Activated CD4-positive, alpha-beta T cell treated with anti-CD3 and anti-CD28 coated beads for 4 hours (primary cell): ENCODE data around the gene HIVEP3.

Experiments used
- DNase-seq, 2 donors: peaks; one replicate each; pipeline ENCODE4 v3.0.0-alpha.2; 2020

HIVEP3 gene

GRCh38 chr1:41779360-41779759 is 139.4 kb downstream of the HIVEP3 start:
- DNase-seq: no peak

DNA sequence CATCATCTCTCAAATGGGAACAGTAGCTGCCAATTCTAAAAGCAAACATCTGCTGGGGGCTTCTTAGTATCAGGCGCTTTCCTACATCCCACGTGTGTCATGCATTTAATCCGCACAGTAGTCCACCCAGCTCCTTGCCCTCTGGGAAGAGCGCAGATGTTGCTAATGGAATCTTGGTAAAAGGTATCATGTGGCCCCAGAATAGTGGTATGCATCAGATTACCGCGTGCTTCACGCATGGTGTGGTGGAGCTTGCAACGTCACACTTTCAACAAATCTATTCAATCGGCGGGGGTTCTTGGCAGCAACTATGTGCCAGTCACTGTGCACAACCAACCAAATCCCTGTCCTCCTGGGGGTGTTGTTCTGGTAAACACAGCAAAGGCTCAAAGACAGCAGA is 141.0 kb downstream of the HIVEP3 start:
- no peak for DNase-seq

DNA sequence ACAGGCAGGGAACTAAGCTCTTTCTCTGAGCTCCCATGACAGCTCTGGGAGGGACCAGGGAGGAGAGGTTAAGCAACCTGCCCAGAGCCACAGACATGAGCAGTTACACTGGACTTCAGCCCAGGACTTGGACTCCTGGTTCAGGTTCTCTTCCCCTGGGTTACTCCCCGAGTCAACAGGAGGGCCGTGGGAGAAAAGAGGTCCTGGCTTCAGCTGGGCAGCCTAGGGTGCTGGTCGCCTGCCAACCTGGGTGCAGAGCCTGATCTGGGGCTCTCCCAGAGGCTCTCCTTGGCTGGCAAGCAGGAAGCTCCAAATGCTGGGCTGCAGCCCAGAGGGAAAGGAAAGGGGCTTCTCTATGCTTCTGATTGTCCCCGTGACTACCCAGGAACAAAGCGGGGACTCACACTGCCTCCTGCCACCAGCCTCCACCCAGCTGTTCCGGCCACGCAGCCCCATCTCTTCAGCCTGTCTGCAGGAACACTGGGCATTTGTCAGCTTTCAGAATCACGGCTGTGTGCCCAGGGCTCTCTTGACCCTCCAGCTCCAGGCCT is 141.8 kb downstream of the HIVEP3 start:
- DNase-seq: no peak

GRCh38 chr1:41775956-41776585 is 142.7 kb downstream of the HIVEP3 start:
- DNase-seq: no peak

DNA sequence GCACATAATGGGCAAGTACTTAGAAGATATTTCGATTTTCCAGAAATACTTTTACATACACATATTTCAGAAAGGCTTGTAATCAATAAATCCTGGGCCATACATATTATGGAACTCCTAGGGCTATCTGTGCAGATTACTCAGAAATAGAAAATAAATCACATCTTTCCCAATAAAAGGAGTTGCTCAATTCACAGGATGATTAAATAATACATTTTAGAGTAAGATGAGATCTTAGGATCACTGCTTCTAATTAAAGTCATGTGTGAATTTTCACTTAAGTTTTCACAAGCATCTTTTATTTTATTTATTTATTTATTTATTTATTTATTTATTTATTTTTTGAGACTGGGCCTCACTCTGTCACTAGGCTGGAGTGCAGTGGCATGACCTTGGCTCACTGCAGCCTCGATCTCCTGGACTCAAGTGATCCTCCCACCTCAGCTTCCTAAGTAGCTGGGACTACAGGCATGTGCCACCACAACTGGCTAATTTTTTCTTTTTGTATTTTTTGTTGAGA is 144.2 kb downstream of the HIVEP3 start:
- no peak for DNase-seq

DNA sequence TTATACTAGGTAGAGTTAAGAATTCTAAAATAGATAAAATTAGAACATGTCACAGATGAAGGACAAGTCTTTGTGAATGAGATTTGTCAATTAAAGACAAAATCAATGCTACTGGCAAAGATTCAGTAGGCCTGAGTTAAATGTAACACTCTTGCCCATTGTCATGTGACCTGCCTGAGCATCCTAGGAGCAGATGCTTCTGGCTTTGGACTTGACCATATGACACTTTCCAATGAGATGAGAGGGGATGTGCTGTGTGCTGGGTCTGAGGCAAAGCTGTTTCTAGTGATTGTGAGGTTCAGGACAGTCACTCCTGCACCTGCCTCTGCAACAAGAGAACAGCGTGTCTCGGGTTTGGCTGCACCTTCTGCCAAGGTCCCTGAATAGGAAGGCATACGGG is 144.9 kb downstream of the HIVEP3 start:
- no peak for DNase-seq

GRCh38 chr1:41773144-41773591 is 145.6 kb downstream of the HIVEP3 start:
- no peak for DNase-seq

- DNase-seq: no peak
Observed at GRCh38 chr1:41769068-41769467, 149.7 kb downstream of the HIVEP3 start.

DNA sequence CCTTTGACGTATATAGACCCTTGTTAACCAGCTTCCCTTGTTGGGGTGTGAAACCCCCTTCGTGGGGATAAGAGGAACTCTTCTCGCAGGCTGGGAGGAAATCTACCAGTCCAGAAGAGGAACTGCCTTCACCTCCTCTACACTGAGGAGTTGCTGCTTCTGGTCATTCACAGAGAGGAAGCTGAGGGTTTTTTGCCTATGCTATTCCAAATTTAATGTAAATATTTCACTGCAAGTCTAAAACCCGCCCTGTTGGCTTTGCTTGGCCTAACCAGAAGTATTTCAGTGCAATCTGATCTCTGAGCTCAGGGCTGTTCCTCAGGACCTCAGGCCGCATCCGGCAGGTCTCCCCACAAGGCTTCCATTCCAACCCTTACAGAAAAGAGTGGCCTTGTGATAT is 150.1 kb downstream of the HIVEP3 start:
- DNase-seq: no peak

DNA sequence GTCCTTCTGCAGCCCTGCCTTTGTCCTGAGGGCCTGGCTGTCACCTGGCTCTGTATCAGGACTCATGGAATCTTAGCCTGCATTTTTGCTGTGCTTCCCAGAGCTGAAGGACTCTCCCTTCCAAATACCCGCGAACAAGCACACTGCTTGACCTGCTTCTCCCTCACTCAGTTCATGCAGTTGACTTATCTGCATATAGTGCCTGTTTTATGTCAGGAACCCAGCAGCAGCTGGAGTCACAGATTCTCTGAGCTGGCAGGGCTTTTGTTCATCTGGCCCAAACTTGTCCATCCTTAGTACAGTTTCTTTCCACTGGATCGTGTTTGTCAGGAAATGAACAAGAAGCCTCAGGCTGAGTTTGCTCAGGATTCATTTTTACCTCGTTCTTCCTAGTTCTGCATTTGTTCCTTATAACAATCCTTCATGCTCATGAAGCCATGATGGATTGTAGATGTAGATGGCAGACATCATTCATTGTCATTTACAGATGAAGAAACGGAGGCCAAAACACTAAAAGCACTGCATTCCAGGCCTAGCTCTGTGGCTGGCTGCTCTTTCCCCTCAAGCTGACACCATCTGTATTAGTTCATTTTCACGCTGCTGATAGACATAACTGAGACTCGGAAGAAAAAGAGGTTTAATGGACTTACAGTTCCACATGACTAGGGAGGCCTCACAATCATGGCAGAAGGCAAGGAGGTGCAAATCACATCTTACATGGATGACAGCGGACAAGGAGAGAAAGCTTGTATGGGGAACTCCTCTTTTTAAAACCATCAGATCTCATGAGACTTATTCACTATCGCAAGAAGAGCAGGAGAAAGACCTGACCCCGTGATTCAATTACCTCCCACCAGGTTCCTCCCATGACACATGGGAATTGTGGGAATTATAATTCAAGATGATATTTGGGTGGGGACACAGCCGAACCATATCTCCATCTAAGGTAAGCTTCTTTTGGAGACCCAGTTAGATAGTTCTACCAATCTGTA is 150.9 kb downstream of the HIVEP3 start:
- no peak for DNase-seq

DNA sequence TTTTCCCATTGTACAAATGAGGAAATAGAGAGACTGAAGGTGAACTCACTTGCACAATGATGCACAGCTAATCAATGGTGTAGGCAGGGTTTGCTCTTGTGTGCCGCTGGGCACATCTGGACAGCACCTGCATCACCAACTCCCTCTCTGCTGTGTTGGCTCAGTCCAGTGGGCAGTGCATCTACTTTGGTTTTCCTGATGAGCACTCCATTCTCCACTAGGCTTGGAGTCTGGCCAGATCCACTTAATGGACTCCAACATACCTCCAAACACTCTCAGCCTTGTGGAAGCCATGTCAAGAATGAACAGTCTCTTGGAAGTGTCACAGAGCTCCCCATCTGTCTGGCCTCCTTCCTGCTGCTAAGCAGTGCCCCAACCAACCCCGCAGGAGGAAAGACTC is 152.2 kb downstream of the HIVEP3 start:
- no peak for DNase-seq

GRCh38 chr1:41766041-41766440 is 152.7 kb downstream of the HIVEP3 start:
- no peak for DNase-seq

GRCh38 chr1:41765152-41765551 is 153.6 kb downstream of the HIVEP3 start:
- DNase-seq: no peak

GRCh38 chr1:41764656-41765055 is 154.1 kb downstream of the HIVEP3 start:
- DNase-seq: no peak

GRCh38 chr1:41762777-41763176 is 155.9 kb downstream of the HIVEP3 start:
- no peak for DNase-seq

DNA sequence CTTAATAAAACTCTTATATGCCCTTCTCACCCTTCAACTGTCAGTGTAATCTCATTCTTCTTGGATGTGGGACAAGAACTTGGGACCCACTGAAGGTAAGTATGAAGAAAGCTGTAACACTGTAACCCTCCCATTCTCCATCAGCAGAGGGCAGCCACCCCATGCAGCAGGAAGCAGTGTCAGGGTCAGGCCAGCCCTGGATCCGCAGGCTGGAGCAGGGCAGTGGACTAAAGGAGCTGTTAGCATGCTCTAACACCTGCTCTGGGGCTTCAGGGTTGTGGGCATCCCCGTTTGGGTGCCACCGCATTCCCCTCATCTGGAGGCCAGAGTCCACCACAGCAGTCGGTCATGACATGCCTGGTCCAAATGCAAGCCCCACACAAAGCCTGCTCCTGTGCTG is 156.5 kb downstream of the HIVEP3 start:
- no peak for DNase-seq

DNA sequence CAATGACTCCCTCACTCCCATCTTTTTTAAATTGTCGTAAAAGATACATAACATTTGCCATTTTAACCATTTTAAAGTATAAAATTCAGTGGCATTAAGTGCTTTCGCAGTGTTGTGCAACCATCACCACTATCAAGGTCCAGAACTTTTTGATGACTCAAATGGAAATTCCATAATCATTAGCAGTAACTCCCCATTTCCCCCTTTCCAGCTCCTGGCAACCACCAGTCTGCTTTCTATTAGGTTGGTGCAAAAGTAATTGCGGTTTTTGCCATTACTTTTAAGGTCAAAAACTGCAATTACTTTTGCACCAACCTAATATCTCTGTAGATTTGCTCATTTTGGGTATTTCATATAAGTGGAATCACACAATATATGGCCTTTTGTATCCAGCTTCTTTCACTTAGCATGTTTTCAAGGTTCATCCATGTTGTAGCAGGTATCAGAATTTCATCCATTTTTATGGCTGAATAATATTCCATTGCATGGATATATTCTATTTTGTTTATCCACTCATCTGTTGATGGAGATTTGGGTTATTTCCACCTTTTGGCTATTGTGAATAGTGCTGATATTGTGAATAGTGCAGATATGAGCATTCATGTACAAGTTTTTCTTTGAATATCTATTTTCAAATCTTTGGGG is 159.7 kb downstream of the HIVEP3 start:
- no peak for DNase-seq

GRCh38 chr1:41758500-41758899 is 160.2 kb downstream of the HIVEP3 start:
- no peak for DNase-seq

DNA sequence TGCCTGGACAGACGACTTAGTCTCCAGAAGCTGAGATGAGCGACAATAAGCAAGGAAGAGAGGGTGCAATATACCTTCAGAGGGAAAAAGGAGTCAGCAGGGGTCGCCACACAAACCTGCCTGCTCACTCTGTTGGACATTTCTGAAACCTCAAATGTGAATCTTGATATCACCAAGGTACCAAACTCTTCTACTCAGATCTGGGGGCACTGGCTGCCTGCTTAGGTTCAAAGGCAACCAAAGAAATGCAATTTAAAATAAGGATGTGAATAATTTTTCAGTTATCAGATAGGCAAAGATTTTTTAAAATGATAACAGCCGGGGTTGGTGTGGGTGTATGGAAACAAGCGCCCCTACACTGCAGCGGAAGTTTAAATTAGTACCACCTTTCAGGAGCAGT is 164.2 kb downstream of the HIVEP3 start:
- DNase-seq: peak; percentile 32 to 54

DNA sequence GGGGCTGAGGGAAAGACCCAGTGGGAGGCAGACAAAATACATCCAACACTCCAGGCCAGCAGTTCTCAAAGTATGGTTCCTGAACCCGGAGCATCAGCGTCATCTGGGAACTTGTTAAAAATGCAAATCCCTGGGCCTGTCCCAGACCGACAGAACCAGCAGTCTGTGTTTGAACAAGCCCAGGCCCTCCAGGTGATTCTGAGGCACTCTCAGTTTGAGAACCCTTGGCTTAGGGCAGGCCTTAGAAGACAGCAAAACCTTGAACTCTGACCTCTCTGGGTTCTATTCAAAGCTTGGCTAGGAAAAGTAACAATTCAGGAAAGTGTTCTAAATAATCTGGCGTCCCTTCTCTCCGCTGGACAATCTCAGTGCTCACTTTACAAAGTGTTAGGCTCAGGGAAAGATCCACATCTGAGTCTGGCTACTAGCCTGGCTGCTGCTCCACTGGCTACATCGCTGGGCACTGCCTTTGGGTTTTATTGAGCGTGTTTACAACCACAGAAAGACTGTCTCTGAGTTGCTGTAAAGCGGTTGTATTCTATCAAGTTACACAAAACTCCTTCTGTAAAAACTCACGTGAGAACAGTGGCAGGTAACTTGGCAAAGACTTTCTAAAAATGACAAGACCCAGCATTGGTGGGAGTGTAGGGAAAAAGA is 166.1 kb downstream of the HIVEP3 start:
- DNase-seq: no peak

DNA sequence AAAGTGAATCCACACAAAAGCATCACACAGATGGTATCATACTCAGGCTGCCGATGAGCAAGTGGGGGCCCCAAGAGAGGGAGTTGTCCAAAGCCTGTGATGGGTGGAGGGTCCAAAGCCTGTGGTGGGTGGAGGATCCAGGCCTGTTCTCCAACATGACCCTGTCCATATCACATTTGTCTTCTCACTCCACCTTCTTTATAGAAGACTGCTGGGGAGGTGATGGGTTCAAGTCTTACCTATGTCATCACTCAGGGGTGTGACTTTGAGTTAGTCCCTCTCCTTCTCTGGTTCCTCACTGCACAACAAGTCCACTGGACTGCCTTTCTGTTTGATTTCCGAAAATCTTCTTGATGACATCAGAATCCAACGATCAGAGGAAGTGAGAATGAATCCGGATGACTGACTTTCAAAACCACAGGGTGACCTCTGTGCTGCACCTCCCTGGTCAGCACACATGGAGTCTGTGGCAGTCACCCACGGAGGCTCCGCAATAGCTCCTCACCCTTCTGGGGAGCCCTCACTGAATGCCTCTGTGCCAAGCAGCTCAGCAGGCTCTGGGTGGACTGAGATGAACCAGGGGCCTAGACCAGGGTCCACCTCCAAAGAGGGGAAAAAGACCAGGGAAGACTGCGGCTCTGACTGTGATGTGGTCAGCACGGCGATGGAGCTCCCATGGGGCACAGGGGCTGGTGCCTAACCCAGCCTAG is 166.8 kb downstream of the HIVEP3 start:
- no peak for DNase-seq
